Stimulated activated CD4-positive, alpha-beta T cell treated with anti-CD3 and anti-CD28 coated beads, Interleukin-2, amount 100 ng/mL, for 4 hours (primary cell): ENCODE measurements around the gene ETV7.
"Not testable (repeated sequence)": the region's sequence is repeated elsewhere in the genome, so short reads cannot be mapped to it uniquely, and the experiment has no call there.

Source experiments
- DNase-seq: peaks from one replicate; pipeline ENCODE4 v3.0.0-alpha.2; 2020; ENCODE audit warnings: low read depth

ETV7 gene

GRCh38 chr6:36339146-36339545 is 48.3 kb downstream of the ETV7 start:
- no peak for DNase-seq

- DNase-seq, result not testable (repeated sequence)
Observed at GRCh38 chr6:36338223-36338622, 49.2 kb downstream of the ETV7 start.

GRCh38 chr6:36337814-36338213 is 49.7 kb downstream of the ETV7 start:
- DNase-seq, result no peak

DNA sequence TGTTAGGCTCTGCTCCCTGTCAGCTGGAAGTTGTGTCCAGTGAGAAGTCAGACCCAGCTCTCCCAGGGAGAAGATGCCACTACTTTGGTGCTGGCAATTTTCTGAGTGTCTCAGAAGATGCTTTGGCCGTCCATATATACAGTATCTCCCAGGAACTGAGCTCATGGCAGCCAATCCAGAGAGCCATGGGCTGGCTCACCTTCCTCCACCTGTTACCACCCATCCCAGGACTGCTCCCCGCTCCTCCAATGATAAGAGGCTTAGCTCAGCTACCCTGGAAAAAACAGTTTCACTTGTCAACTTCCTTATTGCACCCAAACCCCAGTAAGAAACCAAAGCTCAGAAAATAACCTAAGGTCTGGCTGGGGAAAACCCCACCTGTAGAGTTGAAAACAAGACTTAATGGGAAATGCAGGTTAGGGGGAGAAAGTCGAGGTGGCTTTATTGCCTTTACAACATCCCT is 50.7 kb downstream of the ETV7 start, which contains the start of gene BNIP5:
Gene BNIP5, minus strand, starts transcription at position 110 of the 463 bp plus-strand sequence. CDS start 6,198 bp downstream, outside the sequence.
- no peak for DNase-seq

DNA sequence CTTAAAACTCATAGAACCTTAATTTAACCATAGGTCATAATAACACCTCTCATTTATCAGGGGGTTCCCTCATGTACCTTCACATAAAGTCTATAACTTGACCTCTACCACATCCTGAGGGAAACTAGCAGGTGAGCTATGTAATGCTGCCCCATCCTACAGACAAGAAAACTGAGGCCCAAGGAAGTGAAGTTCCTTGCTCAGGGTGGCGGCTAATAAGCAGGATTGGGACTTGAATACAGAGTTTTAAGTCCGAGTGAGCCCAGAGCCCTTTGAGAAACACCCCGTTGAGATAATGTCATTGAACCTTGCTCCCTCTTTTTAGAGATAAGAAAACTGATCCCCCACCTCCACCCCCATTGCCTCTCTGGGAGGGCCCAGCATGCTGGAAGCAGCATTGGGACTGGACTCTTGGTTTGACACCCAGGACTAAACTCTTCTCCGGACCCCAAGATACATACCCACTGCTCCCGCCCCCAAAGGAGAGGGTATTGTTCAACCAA is 51.2 kb downstream of the ETV7 start:
- no peak for DNase-seq

DNA sequence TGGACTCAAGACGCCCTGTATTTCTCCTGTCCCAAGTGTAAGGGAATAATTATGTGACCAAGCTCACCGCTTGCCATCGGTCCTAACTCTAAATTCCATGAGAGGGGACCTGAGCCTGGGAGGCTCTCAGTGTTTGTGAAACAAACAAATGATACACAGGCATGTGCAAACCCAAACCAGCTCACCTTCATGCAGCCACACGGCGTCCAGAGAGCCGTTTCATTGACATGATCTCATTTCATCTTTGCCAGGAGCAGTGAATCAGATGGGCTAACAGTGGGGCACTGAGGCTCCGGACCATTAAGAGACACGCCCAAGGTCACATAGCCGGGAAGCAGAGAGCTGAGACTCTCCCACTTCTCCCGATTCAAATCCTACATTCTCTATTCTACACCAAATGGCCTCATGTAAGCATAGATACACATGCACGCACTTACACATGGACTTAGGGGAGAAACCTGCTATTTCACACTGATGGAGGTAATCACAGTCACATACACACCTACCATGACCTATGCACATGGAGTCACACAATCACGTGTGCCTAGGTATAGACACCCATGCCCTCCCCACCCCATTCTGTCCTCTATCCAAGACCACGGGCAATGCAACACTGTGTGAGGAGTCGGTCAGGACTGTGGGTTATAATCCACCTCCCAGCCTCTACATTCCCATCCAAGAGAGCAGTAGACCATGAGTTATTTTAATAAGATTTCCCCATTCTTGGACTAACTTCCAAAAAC is 51.8 kb downstream of the ETV7 start:
- no peak for DNase-seq

DNA sequence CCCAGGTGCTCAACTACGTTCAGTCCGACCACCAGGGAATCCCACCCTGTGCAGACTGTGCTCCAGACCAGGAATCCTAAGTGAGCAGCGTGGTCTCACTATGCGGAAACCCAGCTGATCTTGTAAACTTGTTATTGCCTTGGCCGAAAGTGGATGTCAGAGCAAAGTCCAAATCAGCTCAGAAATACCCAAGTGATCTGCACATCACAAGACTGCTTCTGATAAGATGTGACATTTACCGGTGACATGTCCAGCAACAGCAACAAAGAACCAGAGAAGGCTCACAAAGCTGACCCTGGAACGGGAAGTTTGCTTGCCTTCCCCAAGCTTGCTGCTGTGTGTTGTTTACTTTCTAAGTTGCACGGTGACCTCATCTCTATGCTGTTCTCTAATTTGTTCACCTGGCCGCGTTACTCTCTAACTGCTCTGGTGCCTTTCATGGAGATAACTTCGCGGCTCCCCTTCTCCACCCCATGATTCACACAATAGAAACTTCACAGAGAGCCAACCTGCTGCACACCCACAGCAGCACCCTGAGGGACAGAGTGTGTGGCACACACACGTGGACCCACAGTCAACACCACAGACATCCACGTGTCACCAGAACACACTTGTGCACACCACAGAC is 52.5 kb downstream of the ETV7 start:
- DNase-seq, result no peak

GRCh38 chr6:36333931-36334725 is 53.3 kb downstream of the ETV7 start:
- no peak for DNase-seq

DNA sequence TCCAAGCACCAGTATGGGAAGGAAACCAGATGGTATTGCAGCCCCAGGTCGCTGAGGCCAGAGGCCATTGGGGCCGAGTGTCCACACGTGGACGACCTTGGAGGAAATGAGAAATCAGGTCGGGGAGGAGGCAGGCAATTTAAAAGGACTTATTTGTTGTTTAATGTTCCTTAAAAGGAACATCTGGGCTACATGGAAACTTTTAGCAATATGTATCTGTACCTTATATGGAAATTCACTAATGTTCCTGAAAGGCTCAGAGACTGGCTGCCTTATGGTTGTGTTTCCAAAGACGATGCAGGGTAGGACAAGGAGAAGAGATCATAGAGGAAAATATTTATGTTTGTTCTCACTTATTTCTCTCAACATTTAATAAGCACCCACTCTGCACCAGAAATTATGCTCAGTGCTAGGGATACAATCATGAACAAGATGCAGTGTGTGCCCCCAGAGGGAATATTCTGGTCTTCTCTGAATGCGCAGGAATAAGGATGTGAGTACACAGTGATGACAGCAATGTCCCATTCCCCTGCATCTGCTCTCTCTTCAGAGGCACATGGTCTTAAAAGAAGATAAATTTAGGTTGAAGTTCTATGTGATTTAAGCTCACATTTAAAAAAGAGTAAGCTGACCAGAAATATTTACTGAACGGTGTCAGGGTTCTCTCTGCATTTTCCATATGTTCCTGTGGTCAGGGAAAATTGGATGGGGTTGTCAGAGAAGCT is 54.1 kb downstream of the ETV7 start:
- no peak for DNase-seq

GRCh38 chr6:36331381-36331780 is 56.1 kb downstream of the ETV7 start:
- no peak for DNase-seq

DNA sequence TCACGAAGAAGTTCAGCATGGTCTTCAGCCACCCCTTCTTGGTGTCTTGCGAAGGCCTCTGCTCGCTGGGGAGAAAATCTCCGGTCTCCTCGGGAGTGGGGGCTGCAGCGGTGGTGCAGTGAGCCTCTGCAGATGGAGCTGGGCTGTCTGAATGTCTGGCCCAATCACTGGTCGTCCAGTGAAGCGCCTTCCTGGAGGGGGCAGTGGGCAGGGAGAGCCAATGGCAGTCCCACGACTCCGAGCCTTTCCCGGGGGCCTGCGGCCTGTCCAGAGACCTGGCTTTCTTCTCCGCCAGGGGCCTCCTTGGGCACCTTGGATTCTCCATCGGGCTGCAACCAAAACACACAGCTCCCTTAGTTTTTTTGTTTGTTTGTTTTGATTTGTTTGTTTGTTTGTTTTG is 57.1 kb downstream of the ETV7 start:
- DNase-seq, result no peak

DNA sequence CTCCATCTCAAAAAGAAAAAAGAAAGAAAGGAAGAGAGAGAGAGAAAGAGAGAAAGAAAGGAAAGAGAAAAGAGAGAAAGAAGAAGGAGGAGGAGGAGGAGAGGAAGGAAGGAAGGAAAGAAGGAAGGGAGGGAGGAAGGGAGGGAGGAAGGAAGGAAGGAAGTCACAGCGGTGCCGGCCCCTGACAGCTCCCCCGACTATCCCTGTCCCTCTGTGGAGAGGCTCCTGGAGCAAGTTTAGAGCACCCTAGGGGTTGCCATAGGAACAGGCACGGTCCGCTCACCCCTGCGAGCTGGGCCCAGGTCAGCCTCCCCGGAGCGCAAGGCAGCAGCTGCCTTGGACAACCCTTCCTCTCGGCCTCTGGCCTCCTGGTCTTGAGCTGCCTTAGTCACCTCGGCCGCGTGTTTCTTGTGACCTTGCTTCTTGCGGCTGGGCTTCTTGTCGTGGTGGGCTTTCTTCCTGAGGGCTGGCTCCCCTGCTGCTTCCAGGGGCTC is 57.6 kb downstream of the ETV7 start:
- no peak for DNase-seq

GRCh38 chr6:36328600-36328999 is 58.9 kb downstream of the ETV7 start:
- DNase-seq, result no peak

DNA sequence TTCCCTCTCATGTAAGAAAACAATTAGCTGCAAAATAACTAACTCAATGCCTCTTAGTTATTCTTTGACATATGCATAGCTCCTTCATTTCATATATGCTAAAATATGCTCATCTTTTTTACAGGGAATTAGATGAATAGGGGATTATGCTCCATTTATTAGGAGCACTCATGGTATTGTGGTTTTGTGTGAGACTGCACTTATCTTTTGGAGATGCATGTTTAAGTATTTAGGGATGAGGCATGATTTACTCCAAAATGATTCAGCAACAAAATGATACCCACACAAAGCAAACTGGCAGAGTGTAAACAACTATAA is 59.6 kb downstream of the ETV7 start:
- DNase-seq, result no peak

DNA sequence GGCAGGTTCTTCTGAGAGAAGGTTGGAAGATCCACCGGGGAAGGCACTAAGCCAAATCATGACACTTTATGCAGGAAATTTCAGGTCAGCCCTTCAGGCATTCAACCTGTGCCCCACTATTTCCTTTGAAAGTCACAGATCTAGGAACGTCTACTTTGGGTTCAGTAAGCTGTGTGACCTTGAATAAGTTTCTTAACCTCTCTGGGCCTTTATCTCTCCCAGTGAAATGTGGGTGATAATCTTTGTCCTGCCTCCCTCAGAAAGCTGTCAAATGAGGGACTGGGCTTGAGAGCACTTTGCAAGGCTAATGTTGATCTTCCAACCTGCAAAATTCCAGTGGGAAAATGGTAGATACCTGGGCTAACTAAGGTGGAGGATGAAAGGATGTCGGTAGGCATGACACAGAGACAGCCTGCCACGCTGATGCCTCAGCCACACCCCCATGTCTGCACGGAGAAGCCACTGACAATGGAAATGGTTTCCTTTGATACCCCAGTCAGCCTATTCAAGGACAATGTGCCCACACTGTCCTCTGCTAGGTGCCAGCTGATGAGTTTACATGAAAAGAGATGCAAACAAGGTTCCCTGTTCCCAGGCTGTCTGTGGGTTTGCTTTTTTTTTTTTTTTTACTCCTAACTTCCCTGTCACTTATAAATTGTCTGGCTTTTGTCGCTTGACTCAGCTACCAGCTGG is 60.1 kb downstream of the ETV7 start:
- DNase-seq, result no peak

DNA sequence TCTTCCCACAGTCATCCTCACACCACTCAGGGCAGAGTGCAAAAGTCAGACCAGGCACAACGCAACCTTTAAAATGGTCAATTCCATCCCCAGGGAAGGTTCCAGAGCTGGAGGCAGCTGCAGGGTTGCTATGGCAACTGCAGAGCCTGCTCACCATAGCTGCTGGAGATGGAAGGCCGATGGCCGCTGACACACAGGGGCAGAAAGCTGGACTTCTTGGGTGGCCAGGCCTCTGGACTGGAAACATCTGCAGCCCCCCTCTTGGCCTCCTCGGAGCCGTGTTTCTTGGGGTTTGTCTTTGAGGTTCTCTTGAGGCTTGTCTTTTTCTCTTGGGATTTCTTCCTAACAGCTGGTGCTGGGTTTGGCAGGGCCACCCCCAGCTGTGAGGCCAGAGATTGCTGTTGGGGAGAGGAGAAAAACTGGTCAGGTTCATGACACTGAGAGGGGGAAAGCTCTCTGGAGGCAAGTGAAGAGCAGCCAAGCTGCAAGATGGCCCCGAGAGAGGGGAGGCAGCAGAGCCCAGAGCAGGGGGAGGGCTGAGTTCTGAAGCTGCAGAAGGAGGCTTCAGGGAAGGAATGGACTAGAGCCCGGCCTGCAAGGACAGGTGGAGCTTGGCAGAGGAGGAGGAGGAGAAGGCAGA is 61.0 kb downstream of the ETV7 start:
- DNase-seq, result no peak

GRCh38 chr6:36324715-36325114 is 62.8 kb downstream of the ETV7 start:
- no peak for DNase-seq

GRCh38 chr6:36324191-36324590 is 63.3 kb downstream of the ETV7 start:
- DNase-seq, result no peak

DNA sequence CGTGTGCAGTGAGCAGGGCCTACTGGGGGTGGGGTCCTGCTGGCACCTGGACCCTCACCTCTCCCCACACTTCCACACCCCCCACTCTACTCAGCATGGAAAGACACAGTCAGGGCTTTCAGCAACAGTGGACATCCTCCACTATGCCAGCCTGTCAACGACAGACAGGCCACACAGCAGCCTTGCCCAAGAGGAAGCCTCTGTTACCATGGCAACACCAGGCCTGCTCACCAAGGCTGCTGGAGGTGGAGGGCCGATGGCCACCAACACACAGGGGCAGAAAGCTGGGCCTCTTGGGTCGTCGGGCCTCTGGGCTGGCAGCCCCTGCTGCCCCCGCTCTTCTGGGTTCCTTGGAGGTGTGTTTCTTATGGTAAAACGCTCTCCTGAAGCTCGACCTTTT is 64.4 kb downstream of the ETV7 start:
- no peak for DNase-seq

GRCh38 chr6:36322591-36322990 is 64.9 kb downstream of the ETV7 start:
- no peak for DNase-seq

GRCh38 chr6:36320475-36320874 is 67.0 kb downstream of the ETV7 start:
- no peak for DNase-seq
